ENCODE measurements around the gene NCF1.
"Not testable (repeated sequence)": the region's sequence is repeated elsewhere in the genome, so short reads cannot be mapped to it uniquely, and the experiment has no call there.

NCF1 gene

DNA sequence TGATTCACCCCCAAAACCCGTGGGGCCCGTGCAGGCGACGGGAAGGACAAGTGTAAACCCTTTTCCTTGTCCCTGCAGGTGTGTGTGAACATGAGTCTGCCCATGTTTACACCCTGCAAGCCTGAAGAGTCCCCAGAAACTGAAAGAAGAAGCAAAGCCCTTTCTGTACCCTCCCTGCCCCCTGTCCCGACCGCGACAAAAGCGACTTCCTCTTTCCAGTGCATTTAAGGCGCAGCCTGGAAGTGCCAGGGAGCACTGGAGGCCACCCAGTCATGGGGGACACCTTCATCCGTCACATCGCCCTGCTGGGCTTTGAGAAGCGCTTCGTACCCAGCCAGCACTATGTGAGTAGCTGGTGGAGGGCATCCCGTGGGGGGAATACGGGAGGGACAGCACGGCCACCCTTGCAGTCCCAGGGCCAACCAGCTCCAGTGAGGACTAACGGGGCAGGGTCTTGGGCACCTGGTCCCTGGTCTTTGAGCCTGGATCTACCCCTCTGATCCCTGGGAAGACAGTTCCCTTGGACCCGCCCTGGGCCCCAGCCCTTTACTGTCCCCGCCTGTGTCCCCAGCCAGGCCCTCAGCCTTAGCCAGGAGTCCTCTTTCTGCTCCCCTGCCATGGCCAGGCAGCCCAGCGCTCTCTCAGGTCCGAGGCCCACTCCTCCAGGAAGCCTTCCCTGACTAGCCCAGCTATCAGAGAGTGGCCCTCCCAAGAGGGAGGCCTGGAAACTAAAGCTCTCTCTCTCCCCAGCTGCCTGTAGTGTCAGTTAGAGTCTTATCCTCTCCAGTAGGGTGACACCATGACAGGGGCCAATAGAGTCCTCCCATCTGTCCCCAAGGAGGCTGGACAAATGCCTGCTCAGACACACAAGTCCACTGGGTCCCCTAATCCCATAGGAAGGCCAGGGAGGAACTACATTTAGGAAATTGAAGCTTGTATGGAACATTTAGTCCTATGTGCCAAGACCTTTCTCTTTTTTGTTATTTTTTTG is at the start of gene NCF1:
Gene NCF1, plus strand, starts transcription at position 252 of the 991 bp plus-strand sequence. Its CDS starts 21 bp downstream, at position 273.
- DNase-seq (ENCODE audit: low read depth in 2 of 2): not testable (repeated sequence)

DNA sequence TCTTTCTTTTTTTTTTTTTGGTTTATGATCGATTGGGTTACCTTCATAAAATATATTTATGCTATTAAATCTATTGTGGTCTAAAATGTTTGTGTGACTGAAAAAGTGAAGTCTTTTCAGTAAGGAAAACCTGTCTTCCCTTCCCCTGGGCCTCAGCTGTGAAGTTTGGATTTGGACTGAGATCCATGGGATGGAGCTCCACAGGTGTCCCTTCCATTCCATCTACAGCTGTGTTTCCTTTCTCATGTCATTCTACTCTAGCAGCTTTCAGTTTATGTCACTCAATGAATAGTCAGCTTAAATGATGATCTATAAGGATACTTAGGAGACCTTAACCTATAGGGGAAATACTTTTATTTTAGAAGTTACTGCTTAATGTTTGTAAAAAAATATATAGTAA is 48.0 kb upstream of the NCF1 start:
- DNase-seq (ENCODE audit: low read depth in 2 of 2): no peak

DNA sequence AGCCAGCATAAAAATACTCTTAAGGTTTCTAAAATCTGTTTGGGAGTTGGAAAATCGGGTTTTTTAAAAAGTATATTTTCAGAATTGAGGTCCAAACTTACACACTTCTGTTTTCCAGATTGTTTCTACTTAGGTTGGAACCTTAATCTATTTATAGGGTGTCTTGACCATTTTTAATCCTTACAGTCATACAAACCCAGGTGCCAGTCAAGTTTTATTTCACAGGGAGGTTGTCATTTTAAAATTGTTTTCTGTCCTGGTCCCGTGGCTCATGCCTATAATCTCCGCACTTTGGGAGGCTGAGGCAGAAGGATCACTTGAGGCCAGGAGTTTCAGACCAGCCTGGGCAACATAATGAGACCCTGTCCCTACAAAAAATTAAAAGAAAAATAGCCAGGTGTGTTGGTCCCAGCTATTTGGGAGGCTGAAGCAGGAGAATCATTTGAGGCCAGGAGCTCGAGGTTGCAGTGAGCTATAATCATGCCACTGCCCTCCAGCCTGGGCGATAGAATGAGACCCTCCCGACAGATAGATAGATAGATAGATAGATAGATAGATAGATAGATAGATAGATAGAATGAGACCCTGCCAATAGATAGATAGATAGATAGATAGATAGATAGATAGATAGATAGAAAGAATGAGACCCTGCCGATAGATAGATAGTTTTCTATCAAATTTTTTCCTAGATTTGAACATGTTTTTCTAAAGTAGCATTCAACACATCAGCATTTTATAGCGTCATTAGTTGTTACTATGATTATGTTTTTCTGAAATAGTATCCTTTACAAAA is 47.3 kb upstream of the NCF1 start:
- no peak for DNase-seq (ENCODE audit: low read depth in 2 of 2)

DNA sequence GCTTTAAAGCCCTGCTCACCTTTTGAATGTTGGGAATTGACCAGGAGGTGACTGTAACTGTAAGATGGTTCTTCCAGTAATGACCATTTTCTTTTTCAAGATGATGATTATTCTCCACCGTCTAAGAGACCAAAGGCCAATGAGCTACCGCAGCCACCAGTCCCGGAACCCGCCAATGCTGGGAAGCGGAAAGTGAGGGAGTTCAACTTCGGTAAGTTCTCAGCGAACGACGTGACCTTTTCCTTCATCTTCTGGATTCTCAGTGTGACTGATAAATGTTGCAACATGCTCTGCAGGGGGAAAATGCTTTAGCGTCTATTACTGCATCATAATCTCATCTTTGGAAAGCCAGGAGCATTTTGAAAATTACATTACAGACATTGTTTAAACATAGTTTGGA is 45.1 kb upstream of the NCF1 start:
- not testable (repeated sequence) for DNase-seq (ENCODE audit: low read depth in 2 of 2)

DNA sequence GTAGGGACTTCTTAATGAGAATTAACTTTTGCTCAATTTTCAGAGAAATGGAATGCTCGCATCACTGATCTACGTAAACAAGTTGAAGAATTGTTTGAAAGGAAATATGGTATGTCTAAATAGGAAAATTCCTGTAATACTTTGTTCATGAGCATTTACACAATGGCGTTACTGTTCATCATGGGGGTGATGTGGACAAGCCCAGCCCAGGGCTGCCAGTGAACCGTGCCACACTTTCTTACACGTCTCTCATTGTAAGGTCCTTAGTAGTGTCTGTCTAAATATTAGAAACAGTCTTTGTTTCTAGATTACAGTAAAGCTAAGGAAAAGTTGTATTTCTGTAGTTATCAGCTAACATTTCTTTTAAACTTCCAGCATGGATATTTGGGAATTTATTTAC is 43.6 kb upstream of the NCF1 start:
- DNase-seq (ENCODE audit: low read depth in 2 of 2): not testable (repeated sequence)

DNA sequence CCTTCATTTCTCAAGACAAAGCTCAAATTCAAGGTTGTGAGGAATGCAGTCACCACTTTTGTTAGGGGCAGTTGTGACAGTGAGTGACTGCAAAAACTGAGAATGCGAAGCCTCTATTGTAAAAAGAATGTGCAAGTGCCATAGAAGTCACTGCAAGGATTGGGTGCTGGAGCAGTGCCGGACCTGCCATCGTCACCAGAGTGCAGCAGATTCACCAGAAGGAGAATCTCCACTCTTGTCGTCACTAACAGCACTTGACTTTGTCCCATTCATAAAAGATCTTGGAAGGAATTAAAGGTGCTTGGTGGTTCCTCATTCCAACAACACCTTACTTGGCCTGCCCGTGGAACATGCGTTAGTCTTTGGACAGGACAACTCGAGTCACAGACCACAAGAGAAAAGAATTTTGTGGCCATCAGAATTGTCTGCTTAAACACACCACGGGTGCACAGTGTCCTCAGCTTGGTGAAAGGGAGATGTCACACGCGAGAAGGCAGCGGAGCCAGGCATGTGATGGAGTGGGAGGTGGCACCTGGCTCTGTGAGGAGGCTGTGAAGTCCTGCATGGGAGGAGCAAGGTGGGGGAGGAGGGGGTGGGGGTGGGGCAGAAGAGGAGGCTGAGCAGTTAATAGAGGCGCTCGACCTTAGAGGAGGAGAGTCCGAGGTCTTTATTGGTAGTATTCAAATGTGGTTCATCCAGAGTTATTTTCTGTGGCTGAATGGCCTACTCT is 33.7 kb upstream of the NCF1 start:
- DNase-seq (ENCODE audit: low read depth in 2 of 2): not testable (repeated sequence)

DNA sequence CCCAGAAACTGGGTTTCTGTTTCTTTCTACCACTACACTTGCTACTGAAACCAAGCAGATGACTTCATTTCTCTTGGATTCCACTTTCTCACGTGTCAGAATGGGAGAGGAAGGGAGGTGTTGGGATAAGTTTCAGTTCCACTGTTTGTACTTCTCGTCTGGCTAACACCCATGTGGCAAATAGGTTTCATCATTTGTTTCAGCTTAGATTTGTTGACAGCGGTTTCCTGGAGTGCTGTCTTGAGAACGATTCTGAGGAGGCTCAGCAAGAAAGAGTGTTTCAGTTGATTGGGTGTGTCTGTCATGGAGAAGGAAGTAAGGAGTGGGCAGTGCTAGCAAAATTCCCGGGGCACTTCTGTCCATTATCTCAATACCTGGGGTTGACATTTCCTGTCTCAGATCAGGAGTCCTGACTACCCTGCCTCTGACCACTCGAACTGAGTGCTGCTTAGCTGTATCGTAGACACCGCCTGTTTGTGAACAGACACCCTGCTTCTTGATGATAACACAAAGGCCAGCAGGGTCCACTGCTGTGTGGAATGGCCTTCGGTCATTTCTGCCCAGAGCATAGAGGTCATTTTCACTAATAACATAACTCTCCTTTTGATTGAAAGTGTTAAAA is 29.8 kb upstream of the NCF1 start:
- not testable (repeated sequence) for DNase-seq (ENCODE audit: low read depth in 2 of 2)

DNA sequence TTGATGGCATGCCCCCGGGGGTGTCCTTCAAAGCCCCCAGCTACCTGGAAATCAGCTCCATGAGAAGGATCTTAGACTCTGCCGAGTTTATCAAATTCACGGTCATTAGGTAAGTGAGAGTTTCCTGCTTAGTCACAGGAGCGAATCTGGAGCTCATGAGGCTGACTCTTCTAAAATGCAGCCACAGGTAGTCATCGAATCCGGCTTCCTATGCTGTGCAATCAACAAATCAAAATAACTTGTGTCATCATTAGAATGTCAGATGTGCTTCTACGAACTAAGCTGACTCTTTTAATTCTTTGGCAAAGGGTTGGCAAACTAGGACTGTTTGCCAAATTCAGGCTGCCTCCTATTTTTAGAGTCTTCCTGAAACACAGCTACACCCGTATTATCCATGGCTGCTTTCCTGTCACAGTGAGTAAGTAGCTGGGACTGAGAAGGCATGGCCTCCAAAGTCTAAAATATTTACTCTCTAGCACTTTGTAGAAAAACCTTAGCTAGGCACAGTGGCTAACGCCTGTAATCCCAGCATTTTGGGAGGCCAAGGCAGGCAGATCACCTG is 19.8 kb upstream of the NCF1 start:
- DNase-seq (ENCODE audit: low read depth in 2 of 2): not testable (repeated sequence)

DNA sequence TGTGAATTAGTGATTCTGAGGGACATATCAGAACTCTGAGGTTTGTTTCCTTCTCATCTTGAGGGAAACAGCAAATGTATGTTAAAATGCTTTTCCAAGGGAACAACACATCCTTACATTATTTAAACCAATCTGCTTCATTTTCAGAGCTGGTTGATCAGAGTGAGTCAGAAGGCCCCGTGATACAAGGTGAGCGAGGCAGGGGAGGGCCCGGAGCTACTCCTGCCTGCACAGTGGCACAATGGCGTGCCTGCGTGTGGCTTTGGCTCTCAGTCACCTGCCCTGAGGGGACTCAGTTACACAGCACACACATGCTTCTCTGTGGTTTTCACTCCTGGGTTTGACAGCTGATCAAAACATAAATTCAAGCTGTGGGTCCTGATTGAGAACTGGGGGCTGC is 17.1 kb upstream of the NCF1 start:
- DNase-seq (ENCODE audit: low read depth in 2 of 2): not testable (repeated sequence)

DNA sequence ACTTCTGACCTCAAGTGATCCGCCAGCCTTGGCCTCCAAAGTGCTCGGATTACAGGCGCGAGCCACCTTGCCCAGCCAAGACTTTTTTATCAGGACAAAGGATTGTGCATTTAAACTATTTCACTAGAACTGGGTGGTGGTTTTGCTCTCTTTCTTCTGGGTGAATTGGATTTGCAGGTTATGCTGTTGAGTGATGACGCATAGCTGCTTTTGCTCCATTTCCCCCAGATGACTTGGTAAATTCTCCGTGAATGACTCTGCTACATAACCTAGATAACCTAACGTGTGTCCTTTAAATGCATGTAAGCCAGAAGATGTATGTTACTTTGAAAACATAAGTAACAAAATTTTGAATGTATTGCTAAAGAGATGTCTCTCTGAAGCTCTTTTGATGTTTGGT is 15.5 kb upstream of the NCF1 start:
- DNase-seq (ENCODE audit: low read depth in 2 of 2): not testable (repeated sequence)

DNA sequence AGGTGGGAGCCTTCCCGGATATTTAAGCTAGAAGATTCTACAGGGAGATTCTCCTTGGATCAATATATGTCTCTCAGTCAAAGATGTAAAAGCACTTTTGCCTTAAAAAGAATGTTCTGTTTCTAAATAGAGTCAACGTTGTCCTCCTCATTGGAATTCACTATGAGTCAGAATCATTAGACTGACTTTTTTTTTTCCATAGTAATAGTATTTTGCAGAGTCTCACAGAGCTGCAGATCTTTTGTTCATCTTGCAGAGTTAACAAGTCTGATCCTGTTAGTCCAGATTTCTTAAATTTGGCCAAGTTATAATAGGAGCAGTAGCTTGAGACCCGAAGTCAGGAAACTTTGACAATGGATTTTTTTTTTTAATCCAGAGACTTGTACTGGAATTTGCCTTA is 14.8 kb upstream of the NCF1 start:
- DNase-seq (ENCODE audit: low read depth in 2 of 2): not testable (repeated sequence)

DNA sequence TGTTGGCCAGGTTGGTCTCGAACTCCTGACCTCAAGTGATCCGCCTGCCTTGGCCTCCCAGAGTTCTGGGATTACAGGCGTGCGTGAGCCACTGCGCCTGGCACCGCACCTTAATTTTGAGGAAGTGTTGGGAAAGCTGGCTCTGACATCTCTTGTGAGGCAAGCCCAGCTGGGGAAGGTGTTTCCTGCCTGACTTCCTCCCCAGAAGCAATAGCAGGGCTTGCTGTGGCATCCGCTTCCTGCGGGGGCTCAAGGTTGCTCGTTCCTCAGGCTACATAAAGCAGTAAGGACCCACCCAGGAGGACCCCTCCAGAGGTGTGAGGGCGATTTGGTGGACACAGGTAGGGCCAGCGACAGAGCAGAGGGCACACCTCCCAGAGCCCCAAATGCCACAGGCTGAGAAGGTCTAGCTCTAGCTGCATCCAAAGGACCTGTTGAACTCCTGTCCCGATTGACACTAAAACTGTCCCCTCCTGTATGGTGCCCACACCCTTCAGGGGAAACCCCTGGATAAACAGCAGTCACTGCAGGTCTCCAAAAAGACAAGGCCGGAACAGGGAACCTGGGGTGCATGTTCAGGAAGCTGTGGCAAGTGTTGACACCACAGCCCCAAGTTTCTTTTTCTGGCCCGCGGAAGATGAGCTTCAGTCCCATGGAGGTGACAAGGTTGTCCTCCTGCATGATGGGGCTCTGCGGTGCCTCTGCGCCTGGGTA is 8.4 kb upstream of the NCF1 start:
- DNase-seq (ENCODE audit: low read depth in 2 of 2): not testable (repeated sequence)

DNA sequence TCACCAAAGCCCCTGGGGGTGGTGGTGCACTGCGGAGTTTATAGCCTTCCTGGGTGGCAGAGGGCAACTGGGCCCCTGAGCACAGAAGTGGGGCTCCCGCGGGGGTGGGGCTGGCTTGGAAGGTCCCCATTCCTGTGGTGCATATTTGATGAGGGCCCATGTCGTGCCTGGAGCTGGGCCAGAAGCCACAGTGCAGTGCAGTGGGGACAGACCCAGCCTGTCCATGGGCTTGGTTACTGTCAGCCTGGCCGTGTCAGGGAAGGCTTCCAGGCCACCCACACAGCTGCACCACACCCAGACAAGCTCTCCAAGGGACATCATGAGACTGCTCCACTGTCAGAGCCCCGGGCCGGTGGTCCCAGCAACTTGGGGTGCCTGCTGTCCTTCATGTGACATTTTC is 7.3 kb upstream of the NCF1 start:
- DNase-seq (ENCODE audit: low read depth in 2 of 2): not testable (repeated sequence)

DNA sequence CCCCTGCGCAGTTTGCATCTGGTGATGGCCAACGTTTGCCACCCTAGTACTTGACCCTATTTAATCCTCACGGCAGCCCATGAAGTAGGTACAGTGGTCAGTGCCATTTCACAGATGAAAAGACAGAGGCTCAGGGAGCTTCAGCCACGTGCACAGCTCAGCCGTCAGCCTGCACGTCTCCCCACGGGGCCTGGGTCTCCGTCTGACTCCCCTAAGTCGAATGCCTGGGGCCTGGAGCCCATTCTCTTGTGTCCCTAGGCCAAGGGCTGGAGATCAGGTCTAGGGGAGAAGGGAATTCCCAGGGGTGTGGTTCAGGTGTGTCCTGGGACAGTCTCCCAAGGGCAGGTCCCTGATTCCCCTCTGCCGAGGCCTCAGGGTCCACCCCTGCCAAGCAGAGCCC is 6.8 kb upstream of the NCF1 start:
- not testable (repeated sequence) for DNase-seq (ENCODE audit: low read depth in 2 of 2)

DNA sequence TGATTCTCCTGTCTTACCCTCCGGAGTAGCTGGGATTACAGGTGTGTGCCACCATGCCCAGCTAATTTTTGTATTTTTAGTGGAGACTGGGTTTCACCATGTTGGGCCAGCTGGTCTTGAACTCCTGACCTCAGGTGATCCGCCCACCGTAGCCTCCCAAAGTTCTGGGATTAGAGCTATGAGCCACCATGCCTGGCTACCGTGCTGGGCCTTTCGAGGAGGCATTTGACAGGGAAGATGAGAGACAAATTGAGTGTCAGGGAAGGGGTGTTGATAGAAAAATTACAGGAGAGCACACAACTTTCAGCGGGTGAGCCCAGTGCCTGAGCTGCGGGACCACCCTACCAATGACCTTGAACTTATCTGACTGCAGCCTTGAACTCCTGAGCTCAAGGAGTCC is 3.7 kb upstream of the NCF1 start:
- not testable (repeated sequence) for DNase-seq (ENCODE audit: low read depth in 2 of 2)

DNA sequence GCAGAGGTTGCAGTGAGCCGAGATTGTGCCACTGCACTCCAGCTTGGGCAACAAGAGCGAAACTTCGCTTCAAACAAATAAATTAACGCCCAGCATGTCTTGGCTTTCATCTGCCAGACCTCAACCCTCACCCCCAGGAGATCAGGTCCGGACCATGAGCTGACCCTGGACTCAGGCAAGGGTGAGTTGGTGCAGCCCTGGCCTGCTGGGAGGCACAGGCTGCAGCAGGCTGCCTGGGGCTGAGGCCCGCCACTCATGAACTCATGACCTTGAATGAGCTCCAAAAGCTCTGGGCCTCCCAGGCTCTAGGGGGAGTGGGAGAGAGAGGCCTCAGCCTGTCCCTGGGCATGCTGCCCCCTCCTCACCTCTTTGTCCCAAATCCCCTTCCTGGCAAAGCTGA is 1.7 kb upstream of the NCF1 start:
- DNase-seq (ENCODE audit: low read depth in 2 of 2): not testable (repeated sequence)

DNA sequence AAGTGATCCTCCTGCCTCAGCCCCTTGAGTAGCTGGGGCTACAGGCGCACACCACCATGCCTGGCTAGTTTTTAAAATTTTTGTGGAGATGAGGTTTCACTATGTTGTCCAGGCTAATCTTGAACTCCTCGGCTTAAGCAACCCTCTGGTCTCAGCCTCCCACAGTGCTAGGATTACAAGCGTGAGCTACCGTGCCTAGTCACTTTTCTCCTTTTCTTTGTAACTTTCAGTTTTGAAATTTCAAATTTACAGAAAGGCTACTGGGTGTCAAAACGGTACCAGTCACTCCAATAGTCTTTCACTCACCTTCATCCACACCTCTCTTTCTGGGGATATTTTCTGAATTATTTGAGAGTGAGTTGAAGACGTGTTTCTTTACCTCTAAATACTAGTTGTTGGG is 1.3 kb downstream of the NCF1 start:
- DNase-seq (ENCODE audit: low read depth in 2 of 2): not testable (repeated sequence)

DNA sequence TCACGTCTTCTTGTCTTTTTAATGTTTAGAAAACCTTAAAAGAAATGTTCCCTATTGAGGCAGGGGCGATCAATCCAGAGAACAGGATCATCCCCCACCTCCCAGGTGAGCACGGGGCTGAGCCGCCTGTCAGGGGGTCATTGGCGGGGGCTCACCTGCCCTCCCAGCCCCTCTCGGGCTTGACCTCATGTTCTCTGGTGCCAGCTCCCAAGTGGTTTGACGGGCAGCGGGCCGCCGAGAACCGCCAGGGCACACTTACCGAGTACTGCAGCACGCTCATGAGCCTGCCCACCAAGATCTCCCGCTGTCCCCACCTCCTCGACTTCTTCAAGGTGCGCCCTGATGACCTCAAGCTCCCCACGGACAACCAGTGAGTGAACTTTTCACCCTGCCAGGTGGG is 5.2 kb downstream of the NCF1 start:
- DNase-seq (ENCODE audit: low read depth in 2 of 2): not testable (repeated sequence)

DNA sequence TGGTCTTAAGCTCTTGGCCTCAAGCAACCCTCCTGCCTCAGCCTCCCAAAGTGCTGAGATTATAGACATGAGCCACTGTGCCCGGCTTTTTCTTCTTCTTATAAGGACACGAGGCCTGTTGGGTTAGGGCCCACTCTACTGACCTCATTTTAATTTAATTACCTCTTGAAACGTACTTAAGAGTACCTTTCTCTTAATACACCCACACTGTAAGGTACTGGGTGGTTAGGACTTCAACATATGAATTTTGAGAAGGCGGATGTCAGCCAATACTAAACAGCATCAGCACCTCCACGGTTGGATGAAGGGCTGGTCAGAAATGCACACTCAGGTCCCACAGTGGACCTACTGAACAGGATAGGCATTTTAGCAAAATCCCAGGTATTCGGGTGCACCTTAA is 7.9 kb downstream of the NCF1 start:
- DNase-seq (ENCODE audit: low read depth in 2 of 2): not testable (repeated sequence)

DNA sequence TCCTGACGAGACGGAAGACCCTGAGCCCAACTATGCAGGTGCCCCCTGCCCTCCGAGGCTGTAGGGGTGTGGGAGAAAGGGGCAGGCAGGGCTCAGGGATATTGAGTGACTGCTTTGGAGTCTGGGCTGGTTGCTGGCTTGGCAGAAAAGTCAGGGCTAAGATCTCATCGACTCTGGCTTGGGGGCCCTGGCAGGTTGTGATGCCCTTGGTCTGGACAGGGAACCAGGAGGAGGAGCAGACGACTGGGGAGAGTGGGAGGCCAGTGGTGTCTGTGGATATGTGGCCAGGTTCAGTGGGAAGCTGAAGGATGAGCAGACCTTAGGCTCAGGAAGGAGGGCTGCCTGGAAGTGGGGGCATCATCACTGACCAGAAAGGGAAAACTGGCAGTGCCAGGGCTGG is 9.8 kb downstream of the NCF1 start:
- DNase-seq (ENCODE audit: low read depth in 2 of 2): not testable (repeated sequence)

Measured in activated CD4-positive, alpha-beta T cell treated with anti-CD3 and anti-CD28 coated beads for 24 hours (primary cell).